ENCODE measurements around the gene DES. TPM values are rescaled to one million over a fixed set of nuclear protein-coding genes. Genes with fewer than 3 reads are reported as not detected.

Gene DES
- total RNA-seq, 1 experiment from 2014 or later = not detected

DNA sequence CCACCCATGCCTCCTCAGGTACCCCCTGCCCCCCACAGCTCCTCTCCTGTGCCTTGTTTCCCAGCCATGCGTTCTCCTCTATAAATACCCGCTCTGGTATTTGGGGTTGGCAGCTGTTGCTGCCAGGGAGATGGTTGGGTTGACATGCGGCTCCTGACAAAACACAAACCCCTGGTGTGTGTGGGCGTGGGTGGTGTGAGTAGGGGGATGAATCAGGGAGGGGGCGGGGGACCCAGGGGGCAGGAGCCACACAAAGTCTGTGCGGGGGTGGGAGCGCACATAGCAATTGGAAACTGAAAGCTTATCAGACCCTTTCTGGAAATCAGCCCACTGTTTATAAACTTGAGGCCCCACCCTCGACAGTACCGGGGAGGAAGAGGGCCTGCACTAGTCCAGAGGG lies 803 bp upstream of the DES start:
- DNase-seq = no peak
- BruUV-seq (replicated peaks) = no TSS peak
- TF ChIP-seq, protein P1, sequence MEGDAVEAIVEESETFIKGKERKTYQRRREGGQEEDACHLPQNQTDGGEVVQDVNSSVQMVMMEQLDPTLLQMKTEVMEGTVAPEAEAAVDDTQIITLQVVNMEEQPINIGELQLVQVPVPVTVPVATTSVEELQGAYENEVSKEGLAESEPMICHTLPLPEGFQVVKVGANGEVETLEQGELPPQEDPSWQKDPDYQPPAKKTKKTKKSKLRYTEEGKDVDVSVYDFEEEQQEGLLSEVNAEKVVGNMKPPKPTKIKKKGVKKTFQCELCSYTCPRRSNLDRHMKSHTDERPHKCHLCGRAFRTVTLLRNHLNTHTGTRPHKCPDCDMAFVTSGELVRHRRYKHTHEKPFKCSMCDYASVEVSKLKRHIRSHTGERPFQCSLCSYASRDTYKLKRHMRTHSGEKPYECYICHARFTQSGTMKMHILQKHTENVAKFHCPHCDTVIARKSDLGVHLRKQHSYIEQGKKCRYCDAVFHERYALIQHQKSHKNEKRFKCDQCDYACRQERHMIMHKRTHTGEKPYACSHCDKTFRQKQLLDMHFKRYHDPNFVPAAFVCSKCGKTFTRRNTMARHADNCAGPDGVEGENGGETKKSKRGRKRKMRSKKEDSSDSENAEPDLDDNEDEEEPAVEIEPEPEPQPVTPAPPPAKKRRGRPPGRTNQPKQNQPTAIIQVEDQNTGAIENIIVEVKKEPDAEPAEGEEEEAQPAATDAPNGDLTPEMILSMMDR (IDR thresholded peaks at IDR 0.05; ENCODE audit: unreplicated experiment) = no peak
- Mint-ChIP-seq H3K27ac (ENCODE audit: unreplicated experiment) (no peak overlapping the region), H3K4me1 (ENCODE audit: low read depth, unreplicated experiment) (no peaks in the 10 kb centered on the region), H3K4me3 (ENCODE audit: low read depth, unreplicated experiment) (no peak overlapping the region), H3K27me3 (ENCODE audit: unreplicated experiment) (peaks cover 40% of the 10 kb centered on the region), H3K9me3 (ENCODE audit: low read depth, unreplicated experiment) (no peaks in the 10 kb centered on the region), H3K36me3 (ENCODE audit: insufficient read depth, unreplicated experiment) (no peaks in the 10 kb centered on the region)
- CTCF ChIA-PET = interaction anchor here (0.6 kb wide), 1 partner anchor 440 kb away, joined by 3 read pairs; no protein-coding TSS in a partner anchor
- intact Hi-C loops (cut with micrococcal nuclease; ENCODE audit: unreplicated experiment) = no loop called here

- TF ChIP-seq, protein P1 (IDR thresholded peaks at IDR 0.05; ENCODE audit: unreplicated experiment) = no peak
- CTCF ChIA-PET = interaction anchor here (0.6 kb wide), 1 partner anchor 47 kb away, joined by 4 read pairs; no protein-coding TSS in a partner anchor
- H3K4me3 Mint-ChIP-seq (ENCODE audit: low read depth, unreplicated experiment) = no peak overlapping the region
- no peaks in the 10 kb centered on the region for H3K36me3 Mint-ChIP-seq (ENCODE audit: insufficient read depth, unreplicated experiment)
- no peaks in the 10 kb centered on the region for H3K4me1 Mint-ChIP-seq (ENCODE audit: low read depth, unreplicated experiment)
- no TSS peak for BruUV-seq (replicated peaks)
- DNase-seq = no peak
- intact Hi-C loops (cut with micrococcal nuclease; ENCODE audit: unreplicated experiment) = no loop called here
- H3K27ac Mint-ChIP-seq (ENCODE audit: unreplicated experiment) = no peak overlapping the region
- no peaks in the 10 kb centered on the region for H3K9me3 Mint-ChIP-seq (ENCODE audit: low read depth, unreplicated experiment)
- H3K27me3 Mint-ChIP-seq (ENCODE audit: unreplicated experiment) = peaks cover 33% of the 10 kb centered on the region
These were observed 791 bp downstream of the DES start for GRCh38 chr2:219419012-219419324.

GRCh38 chr2:219419331-219420197 lies 1.4 kb downstream of the DES start:
- intact Hi-C loops (cut with micrococcal nuclease; ENCODE audit: unreplicated experiment) = no loop called here
- CTCF ChIA-PET = interaction anchor here (0.6 kb wide), 1 partner anchor 47 kb away, joined by 4 read pairs; no protein-coding TSS in a partner anchor
- no peak for DNase-seq
- no peak overlapping the region for H3K27ac Mint-ChIP-seq (ENCODE audit: unreplicated experiment)
- no TSS peak for BruUV-seq (replicated peaks)
- H3K9me3 Mint-ChIP-seq (ENCODE audit: low read depth, unreplicated experiment) = no peaks in the 10 kb centered on the region
- H3K4me3 Mint-ChIP-seq (ENCODE audit: low read depth, unreplicated experiment) = no peak overlapping the region
- H3K36me3 Mint-ChIP-seq (ENCODE audit: insufficient read depth, unreplicated experiment) = no peaks in the 10 kb centered on the region
- H3K4me1 Mint-ChIP-seq (ENCODE audit: low read depth, unreplicated experiment) = no peaks in the 10 kb centered on the region
- H3K27me3 Mint-ChIP-seq (ENCODE audit: unreplicated experiment) = peaks cover 35% of the 10 kb centered on the region
- TF ChIP-seq, protein P1 (IDR thresholded peaks at IDR 0.05; ENCODE audit: unreplicated experiment) = no peak

DNA sequence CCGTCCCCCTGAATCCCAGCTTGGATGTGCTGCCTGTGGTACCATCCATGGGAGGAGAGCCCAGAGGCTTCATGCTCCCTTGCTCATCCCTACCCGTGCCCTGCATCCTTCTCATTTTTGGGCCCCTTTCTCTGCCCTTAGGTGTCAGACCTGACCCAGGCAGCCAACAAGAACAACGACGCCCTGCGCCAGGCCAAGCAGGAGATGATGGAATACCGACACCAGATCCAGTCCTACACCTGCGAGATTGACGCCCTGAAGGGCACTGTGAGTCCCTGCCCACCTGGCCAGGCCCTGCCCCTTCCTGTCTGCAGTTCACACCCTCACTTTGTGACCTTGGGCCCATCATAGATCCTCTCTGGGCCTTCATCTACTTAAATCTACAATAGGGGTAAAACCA lies 2.5 kb downstream of the DES start:
- Mint-ChIP-seq H3K9me3 (ENCODE audit: low read depth, unreplicated experiment) (no peaks in the 10 kb centered on the region), H3K4me1 (ENCODE audit: low read depth, unreplicated experiment) (no peaks in the 10 kb centered on the region), H3K36me3 (ENCODE audit: insufficient read depth, unreplicated experiment) (no peaks in the 10 kb centered on the region), H3K27ac (ENCODE audit: unreplicated experiment) (no peak overlapping the region), H3K27me3 (ENCODE audit: unreplicated experiment) (peaks cover 40% of the 10 kb centered on the region), H3K4me3 (ENCODE audit: low read depth, unreplicated experiment) (no peak overlapping the region)
- intact Hi-C loops (cut with micrococcal nuclease; ENCODE audit: unreplicated experiment) = no loop called here
- no peak for DNase-seq
- TF ChIP-seq, protein P1 (IDR thresholded peaks at IDR 0.05; ENCODE audit: unreplicated experiment) = no peak
- BruUV-seq (replicated peaks) = no TSS peak
- CTCF ChIA-PET = no interaction called here
